Measurements from ENCODE around the gene RNF212. TPM values are rescaled to one million over a fixed set of nuclear protein-coding genes. Genes with fewer than 3 reads are reported as not detected.

RNF212 gene
- total and polyA plus RNA-seq, 2 donors (not counting 3 experiments of a cell fraction or from before 2014, with no cell fraction given), result 2.3 to 2.8 TPM

- DNase-seq (ENCODE audit: low read depth, low spot score) (no peak), FAIRE-seq (no peak)
- no peak for TF ChIP-seq EZH2 (IDR thresholded peaks at IDR 0.05; ENCODE audit: borderline replicate concordance, low read depth, low read length, severe bottlenecking)
- no peak for TF ChIP-seq GATA2 (IDR thresholded peaks at IDR 0.05; ENCODE audit: insufficient read depth, insufficient read length, low read depth, low read length)
- TF ChIP-seq CTCF (IDR thresholded peaks at IDR 0.05; ENCODE audit: extremely low read depth in 1 of 2, insufficient read depth in 1 of 2, low read depth in 1 of 2, low read length in 2 of 2), result no peak
- no peak for TF ChIP-seq POLR2A (IDR thresholded peaks at IDR 0.05; ENCODE audit: low read depth, low read length)
- TF ChIP-seq MYC (IDR thresholded peaks at IDR 0.05; ENCODE audit: low read depth, low read length), result no peak
- TF ChIP-seq, protein P1, sequence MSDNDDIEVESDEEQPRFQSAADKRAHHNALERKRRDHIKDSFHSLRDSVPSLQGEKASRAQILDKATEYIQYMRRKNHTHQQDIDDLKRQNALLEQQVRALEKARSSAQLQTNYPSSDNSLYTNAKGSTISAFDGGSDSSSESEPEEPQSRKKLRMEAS (IDR thresholded peaks at IDR 0.05; ENCODE audit: insufficient read depth, insufficient read length), result no peak
- TF ChIP-seq JUN (IDR thresholded peaks at IDR 0.05; ENCODE audit: borderline replicate concordance, insufficient read depth, insufficient read length, low read depth), result no peak
- TF ChIP-seq FOS (IDR thresholded peaks at IDR 0.05; ENCODE audit: borderline replicate concordance, insufficient read depth, low read length), result no peak
- no peak for TF ChIP-seq POLR2AphosphoS5 (IDR thresholded peaks at IDR 0.05; ENCODE audit: insufficient read depth, low read depth, low read length)
- Histone ChIP-seq H3K4me2 (ENCODE audit: insufficient read depth, low read length) (no peak overlapping the region), H3K27me3 (ENCODE audit: control insufficient read depth in 2 of 2, insufficient read depth in 2 of 2, low read length in 2 of 2) (no peaks in the 10 kb centered on the region), H3K9ac (replicated peaks; ENCODE audit: extremely low read depth, insufficient read depth, low read length) (no peak overlapping the region), H2AFZ (ENCODE audit: low read depth, low read length) (no peak overlapping the region), H4K20me1 (replicated peaks; ENCODE audit: control insufficient read depth, extremely low read depth, insufficient read depth, low read length) (no peaks in the 10 kb centered on the region), H3K9me3 (replicated peaks; ENCODE audit: control insufficient read depth, insufficient read depth, low read length) (no peaks in the 10 kb centered on the region), H3K36me3 (ENCODE audit: control insufficient read depth in 2 of 2, extremely low read depth in 1 of 2, insufficient read depth in 2 of 2, low read length in 2 of 2) (no peaks in the 10 kb centered on the region), H3K79me2 (ENCODE audit: control insufficient read depth, insufficient read depth, low read length) (no peaks in the 10 kb centered on the region), H3K27ac (ENCODE audit: insufficient read depth, low read depth, low read length) (no peak overlapping the region), H3K4me3 (replicated peaks in 1 of 3; ENCODE audit: insufficient read depth in 1 of 3, low read depth in 1 of 3, low read length in 3 of 3) (no peak overlapping the region), H3K4me1 (ENCODE audit: control insufficient read depth, extremely low read depth, insufficient read depth, low read length) (peaks cover 30% of the 10 kb centered on the region), H3K9me1 (replicated peaks; ENCODE audit: control insufficient read depth, extremely low read depth, insufficient read depth, low read length) (no peaks in the 10 kb centered on the region)
- dilution Hi-C loops (cut with MboI; ENCODE audit: extremely low pct_ligation_motif_present, low sequenced_read_pairs) (no loop called here), intact Hi-C loops (cut with micrococcal nuclease) (loop anchor here (5.0 kb wide), 1 partner anchor 263 kb away; no protein-coding TSS in a partner anchor)
- ChIA-PET CTCF (no interaction called here), POLR2A (no interaction called here)
- BruUV-seq (replicated peaks), result no TSS peak
Measured at GRCh38 chr4:1045193-1045594, 68.2 kb downstream of the RNF212 start.
